AG09309 (cell line): ENCODE data around the gene GLRX3.

Experiments used
- DNase-seq: peaks from one replicate; pipeline ENCODE4 v3.0.0-alpha.2; 2010; ENCODE audit warnings: low read depth
- H3K4me3 ChIP-seq: 2 replicates; pipeline ENCODE4 v1.5.1; 2011; ENCODE audit warnings: mild to moderate bottlenecking, low read depth, low read length, moderate library complexity; ENCODE audit not compliant: control insufficient read depth
- CTCF ChIP-seq: IDR thresholded peaks from 2 replicates; pipeline ENCODE4 v1.5.1; 2011; ENCODE audit warnings: mild to moderate bottlenecking, low read depth, low read length, inconsistent platforms; ENCODE audit not compliant: insufficient read depth, control insufficient read depth; ENCODE audit errors: missing control alignments

GLRX3 gene

GRCh38 chr10:130127364-130128061 is 8.7 kb upstream of the GLRX3 start:
- H3K4me3 ChIP-seq = no peak overlapping the region
- peak; percentile 93 for TF ChIP-seq CTCF
- peak; percentile 31 for DNase-seq

GRCh38 chr10:130128062-130128781 is 8.0 kb upstream of the GLRX3 start:
- no peak for DNase-seq
- no peak overlapping the region for H3K4me3 ChIP-seq
- TF ChIP-seq CTCF = no peak

- DNase-seq = no peak
- TF ChIP-seq CTCF = no peak
- H3K4me3 ChIP-seq = no peak overlapping the region
Measured at GRCh38 chr10:130128922-130129321, 7.3 kb upstream of the GLRX3 start.

- TF ChIP-seq CTCF = no peak
- H3K4me3 ChIP-seq = peak overlapping the region; percentile 65
- no peak for DNase-seq
Measured at GRCh38 chr10:130135676-130136225, 440 bp upstream of the GLRX3 start.

GRCh38 chr10:130137090-130137448 is 878 bp downstream of the GLRX3 start:
- no peak for DNase-seq
- no peak for TF ChIP-seq CTCF
- H3K4me3 ChIP-seq = peak overlapping the region; percentile 65

GRCh38 chr10:130137659-130138478 is 1.7 kb downstream of the GLRX3 start:
- DNase-seq = no peak
- H3K4me3 ChIP-seq = peak overlapping the region; percentile 65
- TF ChIP-seq CTCF = no peak
